Sigmoid colon (tissue), 4 donors: Measurements from ENCODE around the gene STAM2.

ENCODE experiments used
- CTCF ChIP-seq, 4 experiments: fragments of 450-650 bp in 3 of 4; fragments of 200-600 bp in 1 of 4; IDR thresholded peaks; one replicate each; pipeline ENCODE4 v1.5.1; 2016 to 2019; ENCODE audit warnings: antibody characterized with exemption in 4 of 4, mild to moderate bottlenecking in 3 of 4, moderate library complexity in 2 of 4
- EP300 ChIP-seq, 4 donors: sonication (generic); formaldehyde crosslinking; IDR thresholded peaks; one replicate each; pipeline ENCODE4 v1.6.1; 2017; ENCODE audit warnings: antibody characterized with exemption in 4 of 4
- POLR2A ChIP-seq, 2 donors: fragments of 450-650 bp; IDR thresholded peaks; one replicate each; pipeline ENCODE4 v1.6.1; 2016; ENCODE audit warnings: antibody characterized with exemption in 2 of 2, mild to moderate bottlenecking in 2 of 2, moderate library complexity in 2 of 2
- POLR2AphosphoS5 ChIP-seq, 4 donors: sonication (generic); formaldehyde crosslinking; IDR thresholded peaks; one replicate each; pipeline ENCODE4 v1.6.1; 2017; ENCODE audit warnings: antibody characterized with exemption in 4 of 4

DNA sequence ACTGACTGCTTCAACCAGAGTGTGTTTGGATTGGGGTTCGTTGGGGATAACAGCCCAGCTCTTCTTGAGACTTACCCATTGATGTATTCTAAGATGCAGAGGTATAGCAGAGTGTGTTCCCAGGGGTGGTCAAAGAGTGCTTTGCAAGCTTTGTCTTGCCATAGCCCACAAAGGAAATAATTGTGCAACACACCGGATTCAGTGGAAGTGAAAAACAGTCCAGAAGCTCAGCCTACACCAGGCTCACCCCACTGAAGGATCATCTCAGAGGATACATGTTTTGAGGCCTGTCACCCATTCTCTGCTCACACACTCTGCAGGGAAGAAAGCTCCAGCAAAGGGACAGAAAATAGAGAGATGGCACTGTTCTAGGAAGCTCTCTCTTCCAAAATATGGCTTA lies 86.3 kb downstream of the STAM2 start:
- no peak for TF ChIP-seq CTCF (IDR thresholded peaks at IDR 0.05)
- TF ChIP-seq POLR2A (IDR thresholded peaks at IDR 0.05): no peak
- TF ChIP-seq EP300 (IDR thresholded peaks at IDR 0.05): no peak
- TF ChIP-seq POLR2AphosphoS5 (IDR thresholded peaks at IDR 0.05): no peak
